CD14-positive monocyte (primary cell): ENCODE data around the gene TMEM53. TPM values are rescaled to one million over a fixed set of nuclear protein-coding genes. Genes with fewer than 3 reads are reported as not detected.

Source experiments
- DNase-seq, 3 donors: peaks; one replicate each; pipeline ENCODE4 v3.0.0-alpha.2; 2011 to 2022
- H2AFZ ChIP-seq: 2 replicates; pipeline ENCODE4 v1.6.0; 2012; ENCODE audit warnings: mild to moderate bottlenecking, low read depth, low read length, inconsistent platforms; ENCODE audit not compliant: insufficient read depth, poor library complexity, severe bottlenecking
- H3K27ac ChIP-seq, 2 donors: 1 replicate in 1 of 2; 2 replicates in 1 of 2; pipeline ENCODE4 v1.5.1; 2012 to 2013; ENCODE audit warnings: low read length in 2 of 2, control low read depth in 1 of 2, inconsistent platforms in 1 of 2, low read depth in 1 of 2, mild to moderate bottlenecking in 1 of 2
- H3K27me3 ChIP-seq, 2 donors: one replicate each; pipeline versions ENCODE4 v1.6.0 to v1.6.1; 2011 to 2013; ENCODE audit warnings: low read length in 2 of 2; ENCODE audit not compliant: control insufficient read depth in 2 of 2, insufficient read depth in 2 of 2
- H3K36me3 ChIP-seq, 2 donors: replicated peaks in 1 of 2; 1 replicate in 1 of 2; 2 replicates in 1 of 2; pipeline versions ENCODE4 v1.5.1 to v1.6.1; 2012 to 2013; ENCODE audit warnings: low read length in 2 of 2, control low read depth in 1 of 2, inconsistent platforms in 1 of 2, mild to moderate bottlenecking in 1 of 2; ENCODE audit not compliant: insufficient read depth in 2 of 2, control insufficient read depth in 1 of 2
- H3K4me1 ChIP-seq, 2 donors: 1 replicate in 1 of 2; 2 replicates in 1 of 2; pipeline versions ENCODE4 v1.5.1 to v1.6.1; 2012 to 2013; ENCODE audit warnings: low read length in 2 of 2, control low read depth in 1 of 2, inconsistent platforms in 1 of 2, mild to moderate bottlenecking in 1 of 2, moderate library complexity in 1 of 2; ENCODE audit not compliant: insufficient read depth in 2 of 2, control insufficient read depth in 1 of 2
- H3K4me2 ChIP-seq: replicated peaks from 2 replicates; pipeline ENCODE3; 2012; ENCODE audit warnings: low read length, moderate library complexity, mild to moderate bottlenecking; ENCODE audit not compliant: poor library complexity, severe bottlenecking; ENCODE audit errors: extremely low read depth
- H3K4me3 ChIP-seq, 3 experiments: fragments of 200-600 bp in 1 of 3; sonication (generic) in 1 of 3; replicated peaks in 1 of 3; 1 replicate in 2 of 3; 2 replicates in 1 of 3; pipeline ENCODE4 v1.5.1; 2011 to 2013; ENCODE audit warnings: low read length in 3 of 3, mild to moderate bottlenecking in 3 of 3, control low read depth in 2 of 3, low read depth in 2 of 3, inconsistent platforms in 1 of 3, moderate library complexity in 1 of 3
- H3K79me2 ChIP-seq: 2 replicates; pipeline ENCODE4 v1.6.0; 2012; ENCODE audit warnings: mild to moderate bottlenecking, control low read depth, inconsistent platforms, low read length, moderate library complexity; ENCODE audit not compliant: insufficient read depth
- H3K9ac ChIP-seq: 2 replicates; pipeline ENCODE4 v1.6.0; 2017; ENCODE audit warnings: low read length, mild to moderate bottlenecking; ENCODE audit not compliant: insufficient read depth, poor library complexity, severe bottlenecking
- H3K9me3 ChIP-seq, 2 donors: replicated peaks in 1 of 2; 1 replicate in 1 of 2; 2 replicates in 1 of 2; pipeline versions ENCODE4 v1.5.1 to v1.6.1; 2012 to 2013; ENCODE audit warnings: low read length in 2 of 2, control low read depth in 1 of 2; ENCODE audit not compliant: control insufficient read depth in 1 of 2, insufficient read depth in 1 of 2
- H4K20me1 ChIP-seq: 2 replicates; pipeline ENCODE4 v1.6.0; 2012; ENCODE audit warnings: mild to moderate bottlenecking, low read length, control low read depth, moderate library complexity; ENCODE audit not compliant: insufficient read depth
- H3K27ac Mint-ChIP-seq, 7 donors: one replicate each; pipeline ENCODE4 v1.8.0; 2020; ENCODE audit warnings: mild to moderate bottlenecking in 7 of 7, mixed read lengths in 7 of 7, moderate library complexity in 6 of 7, inconsistent platforms in 2 of 7
- H3K27me3 Mint-ChIP-seq, 3 donors: one replicate each; pipeline ENCODE4 v1.8.0; 2021 to 2022; ENCODE audit warnings: low read depth in 3 of 3, mild to moderate bottlenecking in 3 of 3, mixed read lengths in 3 of 3, moderate library complexity in 3 of 3, inconsistent platforms in 1 of 3
- H3K36me3 Mint-ChIP-seq, 2 donors: one replicate each; pipeline ENCODE4 v1.8.0; 2020; ENCODE audit warnings: mixed read lengths in 2 of 2, inconsistent platforms in 1 of 2, mild to moderate bottlenecking in 1 of 2
- H3K4me1 Mint-ChIP-seq: one replicate; pipeline ENCODE4 v1.8.0; 2020; ENCODE audit warnings: mild to moderate bottlenecking, mixed read lengths
- H3K4me3 Mint-ChIP-seq, 2 donors: one replicate each; pipeline ENCODE4 v1.8.0; 2020; ENCODE audit warnings: mild to moderate bottlenecking in 2 of 2, mixed read lengths in 2 of 2, moderate library complexity in 1 of 2
- H3K9me3 Mint-ChIP-seq, 7 donors: one replicate each; pipeline ENCODE4 v1.8.0; 2020 to 2022; ENCODE audit warnings: mixed read lengths in 7 of 7, mild to moderate bottlenecking in 6 of 7, moderate library complexity in 6 of 7, inconsistent platforms in 2 of 7
- CTCF ChIP-seq: fragments of 200-600 bp; IDR thresholded peaks from one replicate; pipeline ENCODE4 v1.8.0; 2022; ENCODE audit warnings: antibody characterized with exemption, mild to moderate bottlenecking
- WGBS: methylation state at CpG from one replicate; pipeline ENCODE4 v1.1.5; 2013; ENCODE audit warnings: missing lambda C conversion rate; ENCODE audit not compliant: insufficient coverage; 5-methylcytosine and 5-hydroxymethylcytosine counted together
- intact Hi-C, 2 donors: fragments of 100-400 bp; cut with micrococcal nuclease; formaldehyde crosslinking; loops; one replicate each; pipeline versions ENCODE4 v1.15.0 to v1.15.1; 2023
- polyA plus RNA-seq, 3 donors: library from polyadenylated mRNA; depleted of rRNA in 1 of 3; unstranded in 2 of 3; stranded (reverse) in 1 of 3; fragments of 300-500 nt in 2 of 3; fragments of >200 nt in 1 of 3; fragmentation: Illumina TruSeq in 2 of 3; gene quantifications; 1 replicate in 2 of 3; 2 replicates in 1 of 3; pipeline ENCODE4 v1.2.3, GENCODE V29; 2012 to 2021

The TMEM53 gene
- polyA plus RNA-seq, 3 donors = 4.8 to 8.8 (median 8.6) TPM

- Histone ChIP-seq H3K4me1 (peaks cover 22 to 32% of the 10 kb centered on the region in 2 donors), H4K20me1 (peaks cover 38% of the 10 kb centered on the region), H3K9me3 (no peaks in the 10 kb centered on the region), H3K4me2 (peak overlapping the region; percentile 86), H3K27ac (peak overlapping the region; percentile 87 to 97), H3K36me3 (peaks cover 34 to 36% of the 10 kb centered on the region in 2 donors), H3K79me2 (peaks cover 40% of the 10 kb centered on the region), H3K9ac (peak overlapping the region; percentile 96), H2AFZ (peak overlapping the region; percentile 100), H3K4me3 (peak overlapping the region; percentile 68 to 97 (median 85)), H3K27me3 (no peaks in the 10 kb centered on the region)
- TF ChIP-seq CTCF = no peak
- peaks cover 29% of the 10 kb centered on the region for H3K4me1 Mint-ChIP-seq
- H3K36me3 Mint-ChIP-seq = peaks cover 24 to 34% of the 10 kb centered on the region in 2 donors
- H3K4me3 Mint-ChIP-seq = peak overlapping the region; percentile 91
- H3K9me3 Mint-ChIP-seq = peaks cover 0 to 4% (median 0%) of the 10 kb centered on the region in 7 donors
- no peak for DNase-seq
- intact Hi-C loops = loop anchor here in 1 of 2 donors (1.0 to 5.0 kb wide), 2 partner anchors 41 to 277 kb away; partner anchors contain the start of genes ARMH1 and TMEM53
- H3K27ac Mint-ChIP-seq = peak overlapping the region; percentile 91 to 99 (median 96)
- H3K27me3 Mint-ChIP-seq = no peaks in the 10 kb centered on the region
- WGBS = 32% methylated on average over 8 of the region's 8 CpGs
Observed at GRCh38 chr1:44631333-44631646, 43.0 kb downstream of the TMEM53 start.

GRCh38 chr1:44630116-44630515 lies 44.2 kb downstream of the TMEM53 start:
- no peak overlapping the region for H3K4me3 Mint-ChIP-seq
- no CpG with 5 or more reads among the region's 2 CpGs for WGBS
- no peak for DNase-seq

More at GRCh38 chr1:44630116-44630515, 44.2 kb downstream of the TMEM53 start:
- Mint-ChIP-seq H3K9me3 (peaks cover 0 to 4% (median 0%) of the 10 kb centered on the region in 7 donors), H3K36me3 (peaks cover 12 to 22% of the 10 kb centered on the region in 2 donors), H3K27ac (no peak overlapping the region), H3K4me1 (peaks cover 29% of the 10 kb centered on the region), H3K27me3 (no peaks in the 10 kb centered on the region)
- intact Hi-C loops = loop anchor here in 1 of 2 donors (5.0 kb wide), 1 partner anchor 42 kb away; the partner anchor contains the start of genes ARMH1 and TMEM53
- no peak overlapping the region for H3K4me2 ChIP-seq
- no peak for TF ChIP-seq CTCF
- peaks cover 28% of the 10 kb centered on the region for H3K79me2 ChIP-seq
- peaks cover 22 to 24% of the 10 kb centered on the region in 2 donors for H3K36me3 ChIP-seq
- peak overlapping the region; percentile 100 for H2AFZ ChIP-seq
- H3K27ac ChIP-seq = no peak overlapping the region
- no peaks in the 10 kb centered on the region for H3K27me3 ChIP-seq
- peaks cover 26% of the 10 kb centered on the region for H4K20me1 ChIP-seq
- H3K9me3 ChIP-seq = no peaks in the 10 kb centered on the region
- no peak overlapping the region for H3K4me3 ChIP-seq
- no peak overlapping the region for H3K9ac ChIP-seq
- H3K4me1 ChIP-seq = peaks cover 22 to 32% of the 10 kb centered on the region in 2 donors
